ENCODE results near the gene CCSER2. TPM values are rescaled to one million over a fixed set of nuclear protein-coding genes. Genes with fewer than 3 reads are reported as not detected.
"Not testable (repeated sequence)": the region's sequence is repeated elsewhere in the genome, so short reads cannot be mapped to it uniquely, and the experiment has no call there.

Gene CCSER2
- total RNA-seq, 4 donors from 2014 or later = 50.1 to 71.0 (median 58.4) TPM

DNA sequence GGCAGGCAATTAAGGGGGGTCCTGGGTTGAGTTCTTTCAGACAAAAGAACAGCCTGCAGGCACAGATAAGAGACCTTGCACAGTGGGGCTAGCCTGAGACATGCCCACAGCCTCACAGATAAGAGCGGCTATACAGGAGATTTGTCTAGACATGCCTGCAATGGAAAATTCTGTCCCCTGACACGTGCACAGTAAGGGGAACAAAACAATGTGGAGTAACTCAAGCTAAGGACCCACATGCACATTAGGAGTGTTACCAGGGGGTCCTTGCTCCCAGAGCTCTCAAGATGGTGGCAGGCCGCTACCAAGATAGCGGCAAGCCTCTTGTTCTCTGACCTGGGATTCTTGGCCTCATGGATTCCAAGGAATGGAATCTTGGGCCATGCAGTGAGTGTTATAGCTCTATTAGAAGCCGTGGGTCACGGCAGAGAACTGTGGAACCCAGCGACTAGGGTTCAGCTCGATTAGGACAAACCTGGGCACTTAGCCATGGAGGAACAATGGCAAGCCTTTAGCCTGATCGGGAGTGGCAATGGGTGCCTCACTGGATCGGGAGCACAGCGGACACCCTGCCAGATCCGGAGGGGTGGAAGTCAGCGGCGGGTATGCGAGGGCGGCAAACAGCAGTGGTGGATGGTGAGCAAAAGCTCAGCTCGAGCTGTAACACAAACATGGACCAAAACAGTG lies 196.9 kb downstream of the CCSER2 start:
- Histone ChIP-seq H3K27ac (no peak overlapping the region), H3K36me3 (no peaks in the 10 kb centered on the region), H3K27me3 (no peaks in the 10 kb centered on the region), H3K9me3 (no peaks in the 10 kb centered on the region), H3K4me1 (peaks cover 3 to 6% of the 10 kb centered on the region in 2 donors), H3K4me3 (replicated peaks in 1 of 3) (no peak overlapping the region)
- intact Hi-C loops (cut with DNase I) = no loop called here
- TF ChIP-seq POLR2A (IDR thresholded peaks at IDR 0.05) (no peak), CTCF (IDR thresholded peaks at IDR 0.05) (no peak)
- WGBS, 2 donors = 94 to 95% methylated on average over 17 of the region's 17 CpGs
- DNase-seq = no peak

GRCh38 chr10:84525807-84526182 lies 197.4 kb downstream of the CCSER2 start:
- H3K9me3 ChIP-seq; H3K27ac ChIP-seq; DNase-seq; H3K4me3 ChIP-seq (replicated peaks in 1 of 3); H3K36me3 ChIP-seq; intact Hi-C loops (cut with DNase I); H3K27me3 ChIP-seq; H3K4me1 ChIP-seq: not testable (repeated sequence)
- WGBS, 2 donors = 92 to 98% methylated on average over 7 of the region's 7 CpGs

DNA sequence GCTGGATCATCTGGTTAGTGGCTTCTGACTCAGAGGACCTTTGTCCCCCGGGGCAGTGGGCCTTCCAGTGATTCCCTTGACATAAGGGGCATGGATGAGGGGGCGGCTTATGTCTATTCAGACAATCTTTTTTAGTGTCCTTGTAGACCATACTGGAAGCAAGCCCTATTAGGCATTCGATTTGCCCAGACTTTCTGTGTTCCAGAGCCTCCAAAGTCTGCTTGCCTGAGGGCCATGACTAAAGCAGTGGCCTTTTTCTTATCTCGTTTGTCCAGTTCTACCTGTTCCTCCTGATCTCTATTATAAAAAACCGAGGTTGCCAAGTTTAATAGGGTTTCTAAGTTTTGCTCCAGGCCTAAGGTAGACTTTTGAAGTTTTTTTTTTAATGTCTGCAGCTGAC lies 199.0 kb downstream of the CCSER2 start:
- H3K4me3 ChIP-seq (replicated peaks in 1 of 3); H3K9me3 ChIP-seq; DNase-seq; H3K36me3 ChIP-seq; H3K27me3 ChIP-seq; intact Hi-C loops (cut with DNase I); H3K4me1 ChIP-seq; H3K27ac ChIP-seq: not testable (repeated sequence)
- WGBS, 2 donors = 72 to 84% methylated on average over 5 of the region's 5 CpGs

GRCh38 chr10:84528526-84528925 lies 200.1 kb downstream of the CCSER2 start:
- H3K4me3 ChIP-seq (replicated peaks in 1 of 3); DNase-seq; H3K9me3 ChIP-seq; H3K36me3 ChIP-seq; intact Hi-C loops (cut with DNase I); H3K27me3 ChIP-seq; H3K4me1 ChIP-seq; H3K27ac ChIP-seq: not testable (repeated sequence)
- 83 to 88% methylated on average over 5 of the region's 5 CpGs for WGBS, 2 donors

DNA sequence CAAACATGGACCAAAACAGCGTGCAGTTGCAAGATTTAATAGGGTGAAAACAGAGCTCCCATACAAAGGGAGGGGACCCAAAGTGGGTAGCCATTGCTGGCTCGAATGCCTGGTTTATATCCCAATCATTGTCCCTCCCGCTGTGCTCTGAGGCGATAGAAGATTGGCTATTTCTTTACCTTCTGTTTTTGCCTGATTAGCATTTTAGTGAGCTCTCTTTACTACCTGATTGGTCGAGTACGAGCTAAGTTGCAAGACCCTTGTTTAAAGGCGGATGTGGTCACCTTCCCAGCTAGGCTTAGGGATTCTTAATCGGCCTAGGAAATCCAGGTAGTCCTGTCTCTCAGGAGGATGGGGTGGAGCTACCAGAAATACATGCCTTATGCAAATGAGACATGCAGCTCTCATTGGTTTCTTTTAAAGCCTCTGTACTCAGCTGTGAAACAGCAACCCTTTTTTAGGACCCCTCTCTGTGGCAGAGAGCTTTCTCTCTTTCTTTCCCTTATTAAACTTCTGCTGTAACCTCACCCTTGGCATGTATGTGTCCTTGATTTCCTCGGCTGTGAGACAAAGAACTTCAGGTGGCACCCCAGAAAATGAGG lies 202.4 kb downstream of the CCSER2 start:
- Histone ChIP-seq H3K4me3 (replicated peaks in 1 of 3) (no peak overlapping the region), H3K9me3 (no peaks in the 10 kb centered on the region), H3K4me1 (no peaks in the 10 kb centered on the region), H3K27me3 (no peaks in the 10 kb centered on the region), H3K36me3 (no peaks in the 10 kb centered on the region), H3K27ac (no peak overlapping the region)
- intact Hi-C loops (cut with DNase I) = no loop called here
- 92 to 94% methylated on average over 9 of the region's 9 CpGs for WGBS, 2 donors
- TF ChIP-seq CTCF (IDR thresholded peaks at IDR 0.05) (no peak), POLR2A (IDR thresholded peaks at IDR 0.05) (no peak)
- no peak for DNase-seq

GRCh38 chr10:84531396-84531795 lies 203.0 kb downstream of the CCSER2 start:
- DNase-seq = no peak
- Histone ChIP-seq H3K36me3 (no peaks in the 10 kb centered on the region), H3K27ac (no peak overlapping the region), H3K27me3 (no peaks in the 10 kb centered on the region), H3K9me3 (no peaks in the 10 kb centered on the region), H3K4me1 (no peaks in the 10 kb centered on the region), H3K4me3 (replicated peaks in 1 of 3) (no peak overlapping the region)
- no peak for TF ChIP-seq POLR2A (IDR thresholded peaks at IDR 0.05)
- TF ChIP-seq CTCF (IDR thresholded peaks at IDR 0.05) = no peak
- intact Hi-C loops (cut with DNase I) = no loop called here
- 92 to 97% methylated on average over 2 of the region's 2 CpGs for WGBS, 2 donors

Measured in thyroid gland (tissue), 4 donors.